Stomach smooth muscle (tissue), 2 donors: ENCODE results near the gene LGALSL.
"Not testable (repeated sequence)": the region's sequence is repeated elsewhere in the genome, so short reads cannot be mapped to it uniquely, and the experiment has no call there.

Source experiments
- H3K27ac ChIP-seq: one replicate; pipeline ENCODE4 v1.7.0; 2013; ENCODE audit warnings: mild to moderate bottlenecking, low read length, inconsistent platforms
- H3K27me3 ChIP-seq, 2 donors: one replicate each; pipeline ENCODE4 v1.7.0; 2013; ENCODE audit warnings: low read length in 2 of 2; ENCODE audit not compliant: insufficient read depth in 2 of 2, control insufficient read depth in 1 of 2
- H3K36me3 ChIP-seq, 2 donors: one replicate each; pipeline ENCODE4 v1.7.0; 2013; ENCODE audit warnings: low read length in 2 of 2; ENCODE audit not compliant: control insufficient read depth in 2 of 2, insufficient read depth in 2 of 2
- H3K4me1 ChIP-seq: one replicate; pipeline ENCODE4 v1.7.0; 2013; ENCODE audit warnings: low read length; ENCODE audit not compliant: control insufficient read depth, insufficient read depth
- H3K4me3 ChIP-seq, 2 donors: one replicate each; pipeline ENCODE4 v1.7.0; 2013; ENCODE audit warnings: low read length in 2 of 2
- H3K9ac ChIP-seq, 2 donors: one replicate each; pipeline ENCODE4 v1.7.0; 2013; ENCODE audit warnings: low read length in 2 of 2, mild to moderate bottlenecking in 1 of 2
- H3K9me3 ChIP-seq, 2 donors: one replicate each; pipeline ENCODE4 v1.7.0; 2013; ENCODE audit warnings: low read length in 2 of 2; ENCODE audit not compliant: control insufficient read depth in 2 of 2
- donor health status: healthy.
- donor health status: Pancreatic carcinoma.

Gene LGALSL

DNA sequence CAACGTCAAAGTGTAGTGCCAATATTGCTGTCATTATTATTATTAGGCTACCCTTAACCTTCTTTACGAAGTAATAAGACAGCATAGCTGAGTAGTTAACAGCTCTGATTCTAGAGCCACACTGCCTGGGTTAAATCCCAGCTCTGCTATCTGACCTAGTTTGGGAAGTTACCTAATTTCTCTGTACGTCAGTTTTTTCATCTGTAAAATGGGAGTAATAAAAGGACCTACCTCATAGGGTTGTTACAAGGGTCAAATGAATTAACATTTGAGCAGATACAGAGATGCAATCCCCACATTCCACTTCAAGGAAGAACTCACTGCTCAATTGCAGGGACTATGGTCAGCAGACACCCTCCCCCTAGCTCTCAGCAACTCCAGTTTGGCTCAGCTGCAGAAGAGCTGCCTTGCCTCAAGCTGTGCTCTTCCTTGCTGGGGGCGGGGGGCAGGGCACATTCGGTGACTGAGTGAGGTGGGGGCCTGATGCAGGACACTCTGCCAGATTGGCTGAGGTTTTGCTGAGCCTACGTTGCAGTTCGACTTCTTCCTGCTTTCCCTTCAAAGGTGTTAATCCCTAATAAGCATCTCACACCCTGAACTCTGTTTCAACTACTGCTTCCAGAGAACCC lies 11.0 kb upstream of the LGALSL start:
- no peaks in the 10 kb centered on the region for H3K36me3 ChIP-seq
- no peak overlapping the region for H3K4me3 ChIP-seq
- H3K4me1 ChIP-seq: no peaks in the 10 kb centered on the region
- H3K9ac ChIP-seq: no peak overlapping the region
- peaks cover 0 to 3% of the 10 kb centered on the region in 2 donors for H3K27me3 ChIP-seq
- no peak overlapping the region for H3K27ac ChIP-seq
- no peaks in the 10 kb centered on the region for H3K9me3 ChIP-seq

DNA sequence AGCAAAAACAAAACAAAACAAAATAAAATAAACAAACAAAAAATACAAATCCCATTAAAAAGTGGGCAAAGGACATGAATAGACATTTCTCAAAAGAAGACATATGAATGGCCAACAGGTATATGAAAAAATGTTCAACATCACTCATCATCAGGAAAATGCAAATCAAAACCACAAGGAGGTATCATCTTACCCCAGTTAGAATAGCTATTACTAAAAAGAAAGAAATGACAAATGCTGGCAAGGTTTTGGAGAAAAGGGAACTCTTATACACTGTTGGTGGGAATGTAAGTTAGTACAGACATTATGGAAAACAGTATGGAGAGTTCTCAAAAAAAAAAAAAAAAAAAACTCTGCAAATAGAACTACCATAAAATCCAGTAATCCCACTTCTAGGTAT lies 8.0 kb upstream of the LGALSL start:
- H3K9ac ChIP-seq, H3K4me1 ChIP-seq, H3K27me3 ChIP-seq, H3K4me3 ChIP-seq, H3K36me3 ChIP-seq, H3K9me3 ChIP-seq, H3K27ac ChIP-seq: not testable (repeated sequence)

DNA sequence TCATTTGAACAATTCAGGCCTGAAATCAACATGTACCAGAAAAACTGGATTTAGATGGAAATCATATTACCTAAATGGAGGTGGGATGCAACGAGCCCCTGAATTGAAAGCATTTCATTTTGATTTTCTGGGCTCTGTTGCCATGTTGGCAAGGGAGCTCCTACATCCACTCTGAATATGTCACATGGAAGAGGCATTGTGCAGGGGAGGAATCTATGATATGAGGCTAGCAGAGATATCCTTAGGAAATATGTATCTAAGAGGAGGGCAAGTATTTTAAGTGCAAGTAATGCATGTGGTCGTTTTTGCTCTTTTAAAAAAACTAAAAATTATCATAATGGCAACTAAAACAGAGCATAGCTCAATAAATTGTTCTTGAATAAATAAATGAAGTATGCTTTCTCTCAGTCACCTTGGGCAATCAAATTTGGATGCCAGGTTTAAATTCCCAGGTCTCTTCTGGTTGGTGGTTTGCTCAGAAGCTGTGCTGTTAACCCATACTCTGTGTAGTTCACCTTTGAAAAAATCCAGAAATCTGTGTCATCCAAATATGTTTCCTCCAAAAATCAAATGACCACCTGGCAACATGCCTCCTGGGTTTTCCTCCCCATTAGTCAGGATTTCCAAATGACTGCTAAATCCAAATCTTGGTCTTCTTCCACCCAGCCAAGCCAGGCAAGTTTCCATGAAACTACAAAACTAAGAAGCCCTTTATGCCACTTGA lies 6.5 kb upstream of the LGALSL start:
- no peaks in the 10 kb centered on the region for H3K27me3 ChIP-seq
- H3K9ac ChIP-seq: no peak overlapping the region
- no peaks in the 10 kb centered on the region for H3K4me1 ChIP-seq
- H3K9me3 ChIP-seq: no peaks in the 10 kb centered on the region
- H3K36me3 ChIP-seq: no peaks in the 10 kb centered on the region
- H3K27ac ChIP-seq: no peak overlapping the region
- no peak overlapping the region for H3K4me3 ChIP-seq

DNA sequence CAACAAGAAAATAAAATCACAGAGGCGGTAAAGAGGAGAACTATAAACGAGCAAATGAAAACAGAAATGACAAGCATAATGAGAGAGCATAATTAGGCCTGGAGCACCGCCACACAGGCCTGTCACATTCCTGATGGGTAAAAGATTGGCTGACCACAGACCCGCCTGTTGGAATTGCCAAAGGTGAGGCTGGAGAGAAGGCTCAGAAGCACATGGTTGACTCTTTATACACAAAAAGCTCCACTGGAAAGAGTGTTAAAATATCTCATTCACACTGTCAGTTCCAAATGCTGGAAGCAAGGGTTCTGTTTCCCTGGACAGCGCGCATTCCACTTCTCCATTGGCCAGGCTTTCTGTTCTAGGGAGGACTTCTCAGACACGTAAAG lies 5.9 kb upstream of the LGALSL start:
- Histone ChIP-seq H3K4me3 (no peak overlapping the region), H3K36me3 (no peaks in the 10 kb centered on the region), H3K9me3 (no peaks in the 10 kb centered on the region), H3K9ac (no peak overlapping the region), H3K27me3 (no peaks in the 10 kb centered on the region), H3K4me1 (peaks cover under 1% of the 10 kb centered on the region), H3K27ac (no peak overlapping the region)

DNA sequence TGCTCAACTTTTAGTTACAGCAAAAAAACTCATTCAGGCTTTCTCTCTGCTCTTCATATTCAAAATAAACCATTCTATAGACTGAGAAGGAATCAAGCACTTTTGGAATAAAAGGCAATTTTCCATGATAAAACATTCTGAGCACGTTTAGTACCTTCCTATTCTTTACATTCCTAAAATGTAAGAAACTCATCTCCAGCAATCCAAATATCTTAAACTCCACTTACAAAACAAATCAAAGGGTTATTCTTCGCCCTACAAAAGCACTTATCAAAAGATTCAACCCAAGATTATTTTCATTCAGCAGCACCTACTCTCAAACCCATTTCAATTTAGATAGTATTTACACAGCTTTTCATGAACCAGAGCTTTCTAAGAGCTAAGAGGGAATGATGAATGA lies 2.9 kb upstream of the LGALSL start:
- Histone ChIP-seq H3K27me3 (no peaks in the 10 kb centered on the region), H3K9ac (no peak overlapping the region), H3K4me3 (no peak overlapping the region), H3K9me3 (no peaks in the 10 kb centered on the region), H3K4me1 (peaks cover 8% of the 10 kb centered on the region), H3K27ac (no peak overlapping the region), H3K36me3 (no peaks in the 10 kb centered on the region)

DNA sequence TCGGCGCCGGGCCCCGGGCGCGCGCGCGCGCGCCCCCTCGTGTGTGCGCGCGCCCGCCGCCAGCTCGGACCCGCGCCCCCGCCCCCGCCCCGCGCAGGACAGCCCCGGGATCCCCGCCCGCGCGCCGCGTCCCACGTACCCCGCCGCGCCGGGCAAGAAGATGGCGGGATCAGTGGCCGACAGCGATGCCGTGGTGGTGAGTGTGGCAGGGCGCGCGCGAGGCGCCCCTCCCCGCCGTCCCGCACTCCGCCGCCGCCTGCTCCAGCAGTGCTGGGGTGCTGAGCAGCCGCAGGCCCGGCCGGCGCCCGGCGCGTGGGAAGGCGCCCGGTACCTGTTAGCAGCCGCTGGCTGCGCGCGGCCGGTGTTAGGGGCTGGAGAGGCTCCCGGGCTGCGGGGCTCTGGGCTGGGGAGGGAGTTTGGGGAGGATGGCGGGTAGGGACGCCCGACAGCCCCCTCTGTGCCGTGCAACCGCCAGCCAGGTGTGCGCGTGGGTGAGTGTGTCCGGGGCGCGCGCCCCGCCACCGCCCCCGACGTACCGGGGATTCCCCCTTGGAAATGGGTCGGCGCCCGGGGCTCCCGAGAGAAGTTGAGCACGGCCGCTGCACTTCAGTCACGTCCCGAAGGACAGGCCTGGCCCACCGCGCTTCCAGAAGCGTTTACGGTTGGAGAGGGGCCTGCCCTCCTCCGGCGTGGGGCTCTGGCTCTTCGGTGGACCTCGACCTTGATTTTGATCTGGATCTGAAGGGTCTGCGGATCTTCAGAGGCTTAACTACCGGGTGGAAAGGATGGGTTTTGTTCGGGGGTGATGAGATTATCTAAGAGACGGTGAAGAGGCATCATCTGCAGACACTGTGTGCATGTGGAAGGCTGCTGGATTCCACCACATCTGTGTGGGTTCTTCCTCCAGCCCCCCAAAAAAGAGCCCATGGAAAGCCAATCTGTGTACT lies 697 bp downstream of the LGALSL start:
- Histone ChIP-seq H3K9ac (peak overlapping the region; percentile 68), H3K4me3 (peak overlapping the region; percentile 68 to 79), H3K36me3 (peaks cover 0 to 4% of the 10 kb centered on the region in 2 donors), H3K27me3 (no peaks in the 10 kb centered on the region), H3K4me1 (peaks cover 8% of the 10 kb centered on the region), H3K9me3 (no peaks in the 10 kb centered on the region), H3K27ac (peak overlapping the region; percentile 81)

DNA sequence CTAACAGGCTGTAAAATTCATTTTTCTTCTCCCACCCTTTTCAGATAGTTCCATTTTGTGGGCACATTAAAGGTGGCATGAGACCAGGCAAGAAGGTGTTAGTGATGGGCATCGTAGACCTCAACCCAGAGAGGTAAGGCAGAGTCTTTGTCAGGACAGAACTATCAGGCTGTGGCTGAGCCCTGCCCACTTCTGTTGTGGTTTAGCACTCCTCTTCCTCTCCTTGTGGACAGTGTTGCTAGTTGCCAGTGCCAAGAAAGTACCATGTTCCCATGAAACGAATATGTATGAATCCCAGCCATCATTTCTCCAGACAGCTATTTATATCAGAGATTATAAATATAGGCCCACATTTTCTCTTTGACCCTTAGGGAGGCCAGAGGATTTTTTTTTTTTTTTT lies 1.6 kb downstream of the LGALSL start:
- Histone ChIP-seq H3K36me3 (peaks cover 0 to 4% of the 10 kb centered on the region in 2 donors), H3K27ac (no peak overlapping the region), H3K27me3 (no peaks in the 10 kb centered on the region), H3K9ac (no peak overlapping the region), H3K4me1 (peaks cover 8% of the 10 kb centered on the region), H3K9me3 (no peaks in the 10 kb centered on the region), H3K4me3 (peak overlapping the region; percentile 37 to 79)

DNA sequence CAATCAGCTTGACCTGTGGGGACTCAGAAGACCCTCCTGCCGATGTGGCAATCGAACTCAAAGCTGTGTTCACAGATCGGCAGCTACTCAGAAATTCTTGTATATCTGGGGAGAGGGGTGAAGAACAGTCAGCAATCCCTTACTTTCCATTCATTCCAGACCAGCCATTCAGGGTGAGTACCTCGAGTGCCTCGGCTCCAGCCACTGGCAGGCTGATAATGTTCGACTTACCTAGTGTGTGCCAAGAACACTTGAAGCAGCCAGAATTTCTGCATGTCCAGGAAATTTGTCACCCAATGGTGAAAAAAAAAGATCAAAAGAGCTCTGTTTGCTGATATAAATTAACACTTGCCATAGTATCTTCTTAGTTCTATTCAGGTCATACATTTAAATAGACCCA lies 2.3 kb downstream of the LGALSL start:
- H3K27ac ChIP-seq: no peak overlapping the region

DNA sequence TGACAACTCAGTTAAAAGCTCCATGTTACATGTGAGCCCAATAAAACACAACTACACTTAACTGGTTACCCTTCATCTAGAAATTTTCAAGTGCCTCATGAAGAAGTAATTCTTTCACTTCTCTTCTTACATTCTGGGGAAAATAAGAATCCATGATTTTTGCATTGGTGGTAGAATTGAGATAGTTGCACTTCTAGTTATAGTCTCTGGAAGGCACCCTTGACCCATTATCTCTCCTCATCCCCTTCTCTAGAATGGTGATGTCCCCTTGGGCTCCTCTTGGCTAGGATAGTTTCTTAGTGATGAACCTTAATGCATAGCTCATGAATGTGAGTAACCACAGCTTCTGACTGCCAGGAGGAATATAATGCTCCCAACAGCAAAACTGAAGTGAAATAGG lies 3.6 kb downstream of the LGALSL start:
- H3K9ac ChIP-seq: no peak overlapping the region
- no peak overlapping the region for H3K4me3 ChIP-seq
- no peaks in the 10 kb centered on the region for H3K27me3 ChIP-seq
- peaks cover 8% of the 10 kb centered on the region for H3K4me1 ChIP-seq
- H3K36me3 ChIP-seq: peaks cover 0 to 4% of the 10 kb centered on the region in 2 donors
- H3K27ac ChIP-seq: no peak overlapping the region
- no peaks in the 10 kb centered on the region for H3K9me3 ChIP-seq

More for the DNA sequence above, 2.3 kb downstream of the LGALSL start:
- Histone ChIP-seq H3K27me3 (no peaks in the 10 kb centered on the region), H3K36me3 (peaks cover 0 to 4% of the 10 kb centered on the region in 2 donors), H3K4me3 (no peak overlapping the region), H3K9me3 (no peaks in the 10 kb centered on the region), H3K9ac (no peak overlapping the region), H3K4me1 (peaks cover 8% of the 10 kb centered on the region)

DNA sequence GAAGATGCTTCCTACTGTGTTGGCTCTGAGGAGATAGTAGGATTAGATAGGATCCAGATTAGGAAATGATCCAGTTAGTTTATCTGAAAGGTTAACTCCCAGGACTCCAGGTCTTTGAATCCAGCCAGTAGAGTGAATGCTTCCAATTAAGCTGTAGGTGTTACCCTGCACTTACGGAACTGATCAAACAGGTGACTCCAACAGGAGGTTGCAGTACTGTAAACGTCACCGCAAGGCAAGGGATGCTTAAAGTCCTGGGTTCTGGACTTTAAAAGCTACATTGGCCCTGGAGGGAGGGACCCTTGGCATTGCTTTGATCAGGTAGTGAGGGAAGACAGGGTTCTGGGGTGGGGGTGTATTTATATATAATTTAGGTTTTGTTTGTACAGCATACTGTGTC lies 5.6 kb downstream of the LGALSL start:
- Histone ChIP-seq H3K4me1 (no peaks in the 10 kb centered on the region), H3K27me3 (no peaks in the 10 kb centered on the region), H3K9me3 (no peaks in the 10 kb centered on the region), H3K9ac (no peak overlapping the region), H3K27ac (no peak overlapping the region), H3K36me3 (peaks cover 0 to 4% of the 10 kb centered on the region in 2 donors), H3K4me3 (no peak overlapping the region)
